Measurements from ENCODE around the gene DMPK.

DMPK gene

DNA sequence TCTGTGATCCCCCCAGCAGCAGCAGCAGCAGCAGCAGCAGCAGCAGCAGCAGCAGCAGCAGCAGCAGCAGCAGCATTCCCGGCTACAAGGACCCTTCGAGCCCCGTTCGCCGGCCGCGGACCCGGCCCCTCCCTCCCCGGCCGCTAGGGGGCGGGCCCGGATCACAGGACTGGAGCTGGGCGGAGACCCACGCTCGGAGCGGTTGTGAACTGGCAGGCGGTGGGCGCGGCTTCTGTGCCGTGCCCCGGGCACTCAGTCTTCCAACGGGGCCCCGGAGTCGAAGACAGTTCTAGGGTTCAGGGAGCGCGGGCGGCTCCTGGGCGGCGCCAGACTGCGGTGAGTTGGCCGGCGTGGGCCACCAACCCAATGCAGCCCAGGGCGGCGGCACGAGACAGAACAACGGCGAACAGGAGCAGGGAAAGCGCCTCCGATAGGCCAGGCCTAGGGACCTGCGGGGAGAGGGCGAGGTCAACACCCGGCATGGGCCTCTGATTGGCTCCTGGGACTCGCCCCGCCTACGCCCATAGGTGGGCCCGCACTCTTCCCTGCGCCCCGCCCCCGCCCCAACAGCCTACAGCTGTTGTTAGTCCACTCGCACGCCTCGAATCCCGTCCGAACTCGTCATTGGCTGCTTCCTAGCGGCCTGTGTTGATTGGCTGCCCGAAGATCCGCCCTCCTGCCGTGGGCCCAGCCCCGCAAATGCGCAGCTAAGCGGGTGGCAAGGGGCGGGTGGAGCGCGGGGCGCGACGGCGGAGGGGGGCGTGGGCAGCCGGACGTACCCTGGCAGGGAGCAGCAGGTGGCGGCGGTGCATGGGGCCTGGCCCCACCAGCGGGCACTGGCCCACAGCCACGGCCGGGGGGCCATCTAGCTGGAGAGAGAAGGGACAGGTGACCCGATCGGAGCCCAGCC, 11.8 kb downstream of the DMPK start:
- DNase-seq, result peak; percentile 63 to 95 (median 86)

DNA sequence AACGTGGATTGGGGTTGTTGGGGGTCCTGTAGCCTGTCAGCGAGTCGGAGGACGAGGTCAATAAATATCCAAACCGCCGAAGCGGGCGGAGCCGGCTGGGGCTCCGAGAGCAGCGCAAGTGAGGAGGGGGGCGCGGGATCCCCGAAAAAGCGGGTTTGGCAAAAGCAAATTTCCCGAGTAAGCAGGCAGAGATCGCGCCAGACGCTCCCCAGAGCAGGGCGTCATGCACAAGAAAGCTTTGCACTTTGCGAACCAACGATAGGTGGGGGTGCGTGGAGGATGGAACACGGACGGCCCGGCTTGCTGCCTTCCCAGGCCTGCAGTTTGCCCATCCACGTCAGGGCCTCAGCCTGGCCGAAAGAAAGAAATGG, 12.5 kb downstream of the DMPK start:
- DNase-seq, result peak in 21 of 56 donors; percentile 48 to 83 (median 66)

DNA sequence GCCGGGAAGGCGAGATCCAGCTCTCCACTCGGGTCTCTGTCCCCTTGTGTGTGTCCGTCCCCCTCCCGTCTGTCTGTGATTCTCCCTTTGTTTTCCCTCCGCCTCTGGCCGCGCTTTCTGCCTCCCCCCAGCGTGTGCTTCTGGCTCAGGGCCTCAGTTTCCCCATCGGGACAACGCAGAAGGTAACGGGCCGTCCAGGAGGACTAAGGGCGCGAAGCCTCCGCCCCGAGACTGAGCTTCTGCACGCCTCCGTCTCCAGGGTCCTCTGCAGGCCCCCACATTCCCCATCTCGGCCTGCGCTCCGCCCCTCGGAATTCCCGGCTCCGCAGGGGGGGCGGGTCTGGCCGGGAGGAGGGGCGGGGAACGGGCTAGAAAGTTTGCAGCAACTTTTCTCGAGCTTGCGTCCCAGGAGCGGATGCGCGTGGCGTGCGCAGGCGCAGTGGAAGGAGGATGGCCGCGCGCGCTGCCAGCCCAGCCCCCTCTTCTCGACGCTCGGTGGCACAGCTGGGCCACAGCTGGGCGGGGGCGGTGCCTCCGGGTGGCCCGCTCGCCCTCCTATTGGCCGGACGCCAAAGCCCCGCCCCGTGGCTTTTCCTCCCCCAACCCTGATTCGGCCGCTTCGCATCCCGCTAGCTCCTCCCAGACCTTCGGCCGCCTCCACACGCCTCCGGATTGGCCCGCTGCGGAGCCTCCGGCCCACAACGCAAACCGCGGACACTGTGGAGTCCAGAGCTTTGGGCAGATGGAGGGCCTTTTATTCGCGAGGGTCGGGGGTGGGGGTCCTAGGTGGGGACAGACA, 13.1 kb downstream of the DMPK start, which contains the start of gene SIX5:
Gene SIX5 (minus strand): TSS at position 269 of the 799 bp plus-strand sequence. CDS start 408 bp downstream, outside the sequence.
- DNase-seq, result peak; percentile 53 to 97 (median 88)

DNA sequence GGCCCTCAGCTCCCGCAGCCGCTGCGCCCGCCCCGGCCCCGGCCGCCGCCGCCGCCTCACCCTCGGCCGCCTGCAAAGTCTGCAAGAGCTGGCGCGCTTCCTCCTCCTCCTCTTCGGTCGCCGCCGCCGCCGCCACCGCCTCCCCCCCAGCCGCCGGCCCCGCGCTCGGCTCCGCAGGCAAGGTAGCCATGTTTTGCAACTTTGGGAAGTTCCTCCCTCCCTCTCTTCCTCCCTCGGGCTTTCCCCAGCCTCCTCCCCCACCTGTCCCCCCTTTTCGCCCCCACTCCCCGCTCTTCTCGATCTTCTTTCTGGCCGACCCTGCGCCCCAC, 13.7 kb downstream of the DMPK start:
- peak in 5 of 56 donors; percentile 34 to 49 (median 40) for DNase-seq

DNA sequence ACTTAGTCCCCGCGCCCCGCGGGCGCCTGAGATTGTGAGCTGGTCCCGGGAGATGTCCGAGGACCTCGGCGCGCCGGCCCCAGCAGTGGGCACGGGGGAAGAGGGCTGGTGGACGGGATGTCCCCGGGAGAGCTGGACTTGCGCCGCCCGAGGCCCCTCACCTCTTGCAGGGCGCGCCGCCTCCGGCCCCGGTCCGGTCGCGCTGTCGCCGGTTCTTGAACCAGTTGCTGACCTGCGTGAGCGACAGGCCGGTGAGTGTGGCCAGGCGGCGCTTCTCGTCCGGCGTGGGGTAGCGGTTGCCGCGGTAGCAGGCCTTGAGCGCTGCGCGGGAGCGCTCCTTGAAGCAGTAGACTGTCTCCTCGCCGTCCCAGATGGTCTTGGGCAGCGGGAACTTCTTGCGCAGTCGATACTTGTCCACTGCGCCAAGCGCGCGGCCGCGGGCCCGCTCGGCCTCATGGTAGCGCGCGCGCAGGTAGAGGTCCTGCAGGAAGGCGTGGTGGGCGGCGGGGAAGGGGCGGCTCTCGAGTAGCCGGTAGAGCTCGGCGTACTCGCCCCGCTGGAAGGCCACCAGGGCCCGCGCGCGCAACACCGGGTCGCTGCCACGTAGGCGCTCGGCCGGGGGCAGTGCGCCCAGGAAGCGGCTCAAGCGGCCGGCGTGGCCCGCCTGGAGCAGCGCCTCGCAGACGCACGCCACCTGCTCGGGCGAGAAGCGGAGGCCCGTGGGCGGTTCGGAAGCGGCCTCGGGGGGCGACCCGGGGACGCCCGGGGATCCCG, 14.2 kb downstream of the DMPK start:
- DNase-seq, result peak in 14 of 56 donors; percentile 8 to 48 (median 26)

DNA sequence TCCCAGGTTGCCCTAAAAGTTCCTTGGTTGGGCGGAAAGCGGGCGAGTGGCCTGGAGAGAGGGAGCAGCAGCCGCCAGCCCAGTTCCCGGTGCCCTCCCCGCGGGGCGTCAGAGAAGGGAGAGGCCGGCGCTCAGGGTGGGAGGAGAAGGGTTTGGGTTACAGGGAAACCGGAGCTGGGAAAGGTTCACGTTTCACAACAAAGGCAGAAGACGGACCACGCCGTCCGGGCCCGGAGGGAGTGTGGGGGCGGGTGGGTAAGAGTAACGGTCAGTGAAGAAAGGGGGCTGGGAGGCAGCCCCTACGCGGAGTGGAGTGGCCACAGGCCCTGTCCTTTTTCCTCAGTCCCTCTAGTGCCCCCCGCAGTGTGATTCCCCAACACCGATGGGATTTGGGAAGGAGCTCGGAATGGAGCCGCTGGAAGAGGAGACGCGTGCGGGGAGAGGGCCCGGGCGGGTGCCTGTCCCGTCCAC, 14.8 kb downstream of the DMPK start:
- peak in 4 of 56 donors; percentile 8 to 31 (median 14) for DNase-seq

DNA sequence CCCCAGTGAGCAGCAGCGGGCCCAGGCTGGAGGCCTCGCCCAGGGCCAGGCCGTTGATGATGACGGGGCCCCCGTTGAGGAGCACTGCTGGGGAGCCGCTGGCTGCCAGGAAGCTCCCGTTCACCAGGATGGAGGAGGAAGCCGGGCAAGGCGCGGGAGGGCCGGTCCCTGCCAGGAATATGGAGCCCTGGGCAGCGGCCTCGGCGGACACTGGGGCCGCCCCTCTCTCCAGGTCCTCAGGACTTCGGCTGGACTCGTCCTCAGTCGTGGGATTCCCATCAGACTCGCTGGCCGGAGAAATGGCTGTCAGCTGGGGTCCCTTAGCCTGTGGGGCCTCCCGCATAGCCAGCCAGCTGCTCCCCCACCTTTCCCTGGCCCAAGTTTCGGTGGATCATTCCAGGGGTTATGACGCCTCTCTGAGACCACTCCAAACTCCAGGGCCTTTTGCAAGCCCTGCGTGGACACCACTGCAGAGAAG, 15.4 kb downstream of the DMPK start:
- no peak for DNase-seq

DNA sequence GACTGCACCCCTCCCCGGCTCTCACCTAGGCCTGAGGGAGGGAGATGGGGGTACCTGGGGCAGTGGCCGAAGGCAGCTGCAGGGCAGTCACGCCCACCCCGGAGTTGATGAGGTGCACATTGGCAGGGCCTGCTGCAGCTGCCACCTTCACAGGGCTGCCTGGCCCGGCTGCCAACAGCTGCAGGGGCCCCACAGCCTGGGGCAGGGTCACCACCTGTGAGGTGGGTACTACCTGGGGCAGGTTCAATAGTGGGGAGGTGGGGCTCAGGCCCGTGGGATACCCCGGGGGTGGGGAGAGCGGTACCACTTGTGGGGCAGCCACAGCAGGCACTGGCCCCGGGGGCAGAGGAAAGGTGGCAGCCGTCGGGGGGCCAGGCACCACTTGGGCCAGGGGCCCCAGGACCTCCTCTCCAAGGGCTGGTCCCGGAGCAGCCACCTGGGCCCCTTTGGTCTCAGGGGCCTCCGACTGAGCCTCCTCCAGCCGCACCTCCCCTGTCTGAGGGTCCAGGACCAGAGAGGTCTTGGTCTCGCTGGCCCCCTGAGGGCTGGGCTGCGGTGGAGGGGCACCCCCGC, 15.9 kb downstream of the DMPK start:
- no peak for DNase-seq

DNA sequence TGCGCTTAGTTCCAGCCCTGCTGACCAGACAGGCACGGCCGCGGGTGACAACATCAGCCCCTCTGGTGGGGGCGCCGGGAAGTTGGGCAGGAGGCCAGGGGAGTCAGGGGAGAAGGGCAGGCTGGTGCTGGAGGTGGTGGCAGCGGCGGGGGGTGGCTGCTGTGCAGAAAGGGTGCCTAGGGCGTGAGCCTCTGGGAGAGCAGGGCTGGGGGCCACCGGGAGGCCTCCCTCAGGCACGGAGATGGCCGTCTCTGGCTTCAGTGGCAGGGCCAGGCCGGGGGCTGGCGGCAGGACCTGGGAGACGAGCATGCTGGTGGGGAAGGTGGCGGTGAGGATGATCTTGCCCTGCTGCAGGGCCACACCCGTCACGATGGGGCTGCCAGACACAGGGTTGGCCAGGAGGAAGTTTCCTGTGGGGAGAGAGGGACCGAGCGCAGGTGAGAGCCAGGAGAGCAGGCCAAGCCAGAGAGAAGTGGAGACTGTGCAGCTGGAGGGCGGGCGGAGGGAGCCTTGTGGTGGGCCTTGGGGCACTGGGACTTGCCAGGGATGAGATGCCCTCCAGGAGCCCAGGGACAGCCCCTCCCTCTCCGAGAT, 16.5 kb downstream of the DMPK start:
- no peak for DNase-seq

DNA sequence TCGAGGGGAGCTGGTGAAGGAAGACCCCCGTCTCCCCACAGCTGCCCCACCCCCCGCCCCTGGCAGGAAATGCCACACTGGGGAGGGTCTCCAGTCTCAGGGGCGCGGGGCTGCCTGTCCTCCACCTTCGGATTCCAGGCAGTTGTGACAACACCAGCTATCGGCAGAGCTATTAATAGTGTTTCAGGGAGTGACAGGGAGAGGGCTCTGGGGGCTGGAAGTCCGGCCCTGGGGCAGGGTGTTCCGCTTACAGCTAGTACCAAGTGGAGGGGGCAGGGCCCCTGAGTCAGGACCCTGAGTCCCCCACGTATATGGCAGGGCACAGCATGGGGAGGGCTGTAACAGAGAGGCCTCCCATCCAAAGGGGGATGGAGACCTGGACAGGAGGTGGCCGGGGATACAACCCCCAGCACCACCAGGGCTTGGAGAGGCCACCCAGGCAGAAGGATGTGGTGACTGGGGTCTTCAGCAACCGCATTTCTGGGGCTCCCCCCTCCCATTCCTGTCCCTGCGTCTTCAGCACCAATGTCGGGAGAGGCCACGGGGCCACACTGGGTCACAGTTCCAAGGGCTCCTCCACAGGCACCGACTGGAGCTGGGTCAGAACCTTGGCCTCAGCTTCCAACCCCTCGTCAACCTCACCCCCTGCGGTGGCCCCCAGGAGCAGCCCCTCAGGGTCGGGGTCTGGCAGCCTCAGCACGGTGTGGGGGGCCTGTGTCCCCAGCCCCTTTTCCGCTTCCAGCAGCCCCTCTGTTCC, 17.2 kb downstream of the DMPK start:
- no peak for DNase-seq

DNA sequence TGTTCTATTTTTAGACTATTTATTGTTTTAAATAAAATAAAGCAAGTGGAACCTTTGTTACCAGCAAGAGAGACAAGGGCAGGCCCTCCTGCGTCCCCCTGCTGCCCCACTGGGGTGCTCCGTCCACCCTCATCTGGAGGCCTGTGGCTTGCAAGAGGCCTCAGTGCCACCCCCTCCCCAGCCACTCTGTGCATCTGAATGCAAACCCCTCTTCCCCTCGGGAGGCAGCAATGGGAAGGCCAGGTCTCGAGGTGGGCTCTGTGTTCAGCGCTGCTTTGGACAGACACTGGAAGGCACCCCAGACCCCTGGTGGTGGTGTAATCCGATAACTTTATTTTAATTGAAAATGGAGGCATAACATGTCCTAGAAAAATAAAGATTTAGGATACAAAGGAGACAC, 17.8 kb downstream of the DMPK start:
- DNase-seq, result no peak

DNA sequence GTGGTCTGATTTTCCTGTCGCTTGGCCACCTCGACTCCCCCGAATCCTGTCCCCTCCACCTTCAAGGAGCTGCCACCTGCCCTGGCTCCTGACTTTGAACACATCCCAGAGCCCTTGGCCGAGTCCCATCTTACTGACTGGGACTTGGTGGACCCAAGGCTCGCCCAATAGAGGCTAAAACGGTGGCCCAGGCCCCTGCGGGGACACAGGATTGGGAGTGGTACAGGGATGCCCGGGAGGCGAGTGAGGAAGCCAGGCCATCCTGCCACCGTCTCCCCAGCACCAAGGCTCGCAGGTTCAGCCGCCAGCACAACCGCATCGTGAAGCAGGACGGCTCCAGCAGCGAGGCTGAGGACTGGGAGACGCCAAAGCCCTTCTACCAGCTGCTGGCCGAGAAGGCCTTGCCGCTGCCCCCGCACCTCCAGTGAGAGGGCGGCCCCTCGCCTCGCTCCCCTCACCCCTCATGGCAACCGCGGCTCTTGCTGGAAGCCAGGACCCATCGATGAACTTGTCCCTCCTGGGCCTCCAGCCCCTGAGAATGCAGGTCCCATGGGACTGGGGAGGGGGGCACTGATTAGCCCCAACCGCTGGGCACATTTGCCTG, 18.5 kb downstream of the DMPK start:
- DNase-seq, result no peak

DNA sequence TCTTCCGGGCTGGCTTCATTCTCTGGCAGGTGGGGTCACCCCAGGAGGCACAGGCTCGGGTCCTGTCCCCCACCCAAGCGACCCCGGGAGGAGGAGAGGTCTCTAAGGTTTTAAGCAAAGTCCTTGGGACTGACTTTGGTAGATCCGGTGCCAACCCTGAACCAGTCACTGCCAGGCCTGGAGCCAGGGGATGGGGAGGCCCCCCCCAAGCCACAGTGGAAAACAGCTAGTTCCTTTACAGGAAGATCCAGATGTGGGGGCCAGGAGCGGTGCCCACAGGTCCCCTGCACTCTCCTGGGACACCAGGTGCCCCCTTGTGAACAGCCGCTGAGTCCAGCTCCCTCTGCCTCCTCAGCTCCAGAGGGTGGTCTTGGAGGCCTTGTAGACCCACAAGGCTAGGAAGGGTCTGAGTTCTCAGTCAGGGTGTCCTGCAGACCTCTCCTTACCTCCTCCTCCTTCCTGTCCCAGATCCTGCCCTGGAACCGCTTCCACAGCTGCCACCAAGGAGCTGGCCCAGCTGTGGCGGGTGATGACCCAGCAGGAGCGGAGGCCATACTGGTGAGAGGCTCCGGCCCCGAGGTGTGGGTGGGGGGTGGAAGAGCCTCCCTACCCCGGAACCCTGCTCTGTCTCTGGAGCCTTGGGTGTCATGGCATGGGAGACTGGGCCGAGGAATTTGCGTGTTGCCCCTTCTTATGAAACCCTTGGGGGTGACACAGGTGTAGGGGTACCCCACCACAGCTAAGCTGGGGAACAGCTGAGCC, 19.2 kb downstream of the DMPK start:
- DNase-seq, result no peak

DNA sequence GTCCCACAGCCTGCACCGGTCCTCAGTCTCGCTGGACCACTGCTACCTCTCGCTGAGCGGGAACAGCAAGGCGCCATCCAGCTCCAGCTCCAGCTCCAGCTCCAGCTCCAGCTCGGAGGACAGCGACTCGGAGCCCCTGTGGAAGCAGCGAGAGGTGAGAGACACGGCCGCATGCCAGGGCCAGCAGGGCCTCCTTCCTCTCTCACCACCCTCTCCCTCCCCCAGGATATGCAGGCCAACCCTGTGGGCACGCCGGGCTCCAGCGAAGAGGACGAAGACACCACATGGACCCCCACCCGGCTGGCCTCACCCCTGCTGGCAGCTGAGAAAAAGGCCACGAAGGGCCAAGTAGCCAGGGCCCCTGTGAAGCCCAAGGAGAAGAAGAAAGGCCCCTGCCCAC, 20.6 kb downstream of the DMPK start:
- DNase-seq, result no peak

DNA sequence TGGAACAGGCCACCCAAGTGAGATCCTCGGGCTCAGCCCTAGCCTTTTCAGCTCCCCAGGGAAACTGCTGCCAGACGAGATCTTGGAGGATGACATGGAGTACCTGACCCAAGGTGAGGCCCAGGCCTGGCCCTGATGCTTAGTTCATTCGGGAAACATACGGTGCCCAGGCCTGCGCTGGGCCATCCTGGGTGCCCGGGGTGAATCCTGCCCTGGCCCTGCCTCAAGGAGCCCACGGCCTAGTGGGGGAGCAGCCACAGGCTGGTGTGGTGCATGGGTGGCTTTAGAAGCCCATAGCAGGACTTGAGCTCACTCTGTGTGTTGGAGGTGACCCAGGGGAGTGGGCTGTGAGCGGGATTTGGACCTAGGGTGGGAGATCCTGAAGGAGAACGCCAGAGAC, 23.4 kb downstream of the DMPK start:
- DNase-seq, result no peak

DNA sequence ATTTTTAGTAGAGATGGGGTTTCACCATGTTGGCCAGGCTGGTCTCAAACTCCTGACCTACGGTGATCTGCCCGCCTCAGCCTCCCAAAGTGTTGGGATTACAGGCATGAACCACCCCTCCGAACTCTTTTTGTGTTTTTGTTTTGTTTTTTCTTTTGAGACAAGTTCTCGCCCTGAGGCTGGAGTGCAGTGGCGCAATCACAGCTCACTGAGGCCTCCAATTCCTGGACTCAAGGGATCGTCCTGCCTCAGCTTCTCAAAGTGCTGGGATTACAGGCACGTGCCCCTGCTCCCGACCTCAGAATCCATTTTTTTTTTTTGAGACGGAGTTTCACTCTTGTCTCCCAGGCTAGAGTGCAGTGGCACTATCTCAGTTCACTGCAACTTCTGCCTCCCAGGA, 24.6 kb downstream of the DMPK start:
- DNase-seq, result no peak

DNA sequence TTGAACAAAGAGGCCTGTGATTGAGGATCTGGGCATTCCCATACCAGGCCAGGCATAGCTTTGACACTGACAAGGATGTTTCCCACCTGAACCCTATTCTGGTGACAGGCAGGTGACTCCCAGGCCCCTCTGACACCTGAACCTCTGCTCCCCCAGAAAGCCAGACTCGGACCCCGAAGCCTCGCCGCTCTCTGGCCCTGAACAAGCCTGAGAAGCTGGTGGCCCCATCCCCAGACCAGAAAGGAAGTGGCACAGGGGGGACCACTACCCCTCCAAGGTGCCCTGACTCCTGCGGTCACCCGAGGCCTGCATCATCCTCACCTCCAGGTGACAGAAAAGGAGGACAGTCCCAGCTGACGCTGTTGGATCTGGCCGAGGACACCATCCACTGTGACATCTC, 28.0 kb downstream of the DMPK start:
- no peak for DNase-seq

DNA sequence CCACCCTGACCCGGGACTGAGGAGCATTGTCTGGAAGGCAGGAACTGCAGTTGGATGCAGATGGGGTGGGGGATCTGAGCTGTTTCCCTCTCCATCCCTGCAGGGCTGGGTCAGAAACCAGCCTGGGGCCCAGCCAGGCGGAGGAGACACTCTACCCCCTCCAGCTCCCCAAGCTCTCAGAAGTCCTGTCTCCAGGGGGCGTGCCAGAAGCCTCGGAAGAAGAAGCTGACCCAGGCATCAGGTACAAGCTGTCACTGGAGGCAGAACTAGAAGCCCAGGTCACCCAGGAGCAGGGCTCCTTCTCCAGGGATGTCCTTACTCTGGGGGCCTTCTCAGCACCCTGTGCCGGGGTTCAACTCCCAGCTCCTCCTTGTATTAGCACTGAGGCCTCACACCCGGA, 28.7 kb downstream of the DMPK start:
- DNase-seq, result no peak

DNA sequence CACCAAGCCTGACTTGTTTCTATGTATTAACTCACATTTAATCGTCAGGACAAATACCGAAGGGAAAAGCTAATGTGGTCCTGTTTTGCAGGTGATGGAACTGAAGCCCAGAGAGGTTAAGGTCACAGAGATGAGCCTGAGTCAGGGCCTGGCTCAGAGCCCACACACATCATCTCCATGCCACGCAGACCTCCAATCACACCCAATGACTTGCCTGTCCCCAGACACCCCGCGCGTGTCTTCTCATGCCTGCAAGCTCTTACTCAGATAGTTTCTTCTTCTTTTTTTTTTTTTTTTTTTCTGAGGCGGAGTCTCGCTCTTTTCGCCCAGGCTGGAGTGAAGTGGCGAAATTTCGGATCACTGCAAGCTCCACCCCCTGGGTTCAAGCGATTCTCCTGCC, 29.7 kb downstream of the DMPK start:
- no peak for DNase-seq

Data from amygdala (tissue), 56 donors.